ENCODE measurements around the gene PRKN. TPM values are rescaled to one million over a fixed set of nuclear protein-coding genes. Genes with fewer than 3 reads are reported as not detected.

Gene PRKN
- total RNA-seq, 1 donor from 2014 or later = 2.6 TPM

DNA sequence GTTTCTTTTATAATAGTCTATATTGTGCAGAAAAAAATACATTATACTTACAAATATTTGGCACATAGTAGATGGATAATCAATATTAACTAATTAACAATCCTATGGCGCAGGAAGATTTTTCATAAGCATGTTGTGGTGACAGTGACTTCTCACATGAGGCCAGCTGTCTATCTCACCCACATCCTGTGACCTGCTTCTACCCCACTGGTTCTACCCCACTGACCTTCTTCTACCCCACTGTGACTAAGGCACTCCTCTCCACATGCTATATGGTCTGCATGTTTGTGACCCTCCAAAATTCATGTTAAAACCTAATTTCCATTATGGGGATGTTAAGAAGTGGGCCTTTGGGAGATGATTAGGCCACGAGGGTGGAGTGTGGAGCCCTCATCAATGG is 1058.9 kb downstream of the PRKN start:
- no peak for DNase-seq (ENCODE audit: low spot score in 2 of 2)
- intact Hi-C loops (cut with DNase I) = no loop called here

DNA sequence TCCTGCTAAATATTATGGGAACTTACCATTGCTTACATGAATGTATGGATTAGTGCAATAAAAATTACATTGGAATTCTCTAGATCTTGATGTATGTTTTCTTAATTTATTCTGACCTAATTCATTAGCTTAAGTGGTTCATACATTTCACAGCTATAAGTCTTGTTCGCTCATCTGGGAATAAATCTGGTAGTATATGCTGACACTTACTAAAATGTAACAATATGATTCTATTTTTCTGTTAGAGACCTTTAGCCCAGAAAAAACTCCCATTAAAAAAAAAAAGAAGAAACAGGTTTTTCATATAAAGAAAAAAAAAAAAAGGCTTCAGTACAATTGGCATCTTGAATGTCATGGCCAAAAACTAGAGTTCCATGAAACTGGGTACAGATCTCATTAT is 1059.6 kb downstream of the PRKN start:
- no peaks in the 10 kb centered on the region for H3K4me1 ChIP-seq
- no peak for DNase-seq (ENCODE audit: low spot score in 2 of 2)
- H3K9me3 ChIP-seq = no peaks in the 10 kb centered on the region
- no peaks in the 10 kb centered on the region for H3K27me3 ChIP-seq
- TF ChIP-seq, protein P1, sequence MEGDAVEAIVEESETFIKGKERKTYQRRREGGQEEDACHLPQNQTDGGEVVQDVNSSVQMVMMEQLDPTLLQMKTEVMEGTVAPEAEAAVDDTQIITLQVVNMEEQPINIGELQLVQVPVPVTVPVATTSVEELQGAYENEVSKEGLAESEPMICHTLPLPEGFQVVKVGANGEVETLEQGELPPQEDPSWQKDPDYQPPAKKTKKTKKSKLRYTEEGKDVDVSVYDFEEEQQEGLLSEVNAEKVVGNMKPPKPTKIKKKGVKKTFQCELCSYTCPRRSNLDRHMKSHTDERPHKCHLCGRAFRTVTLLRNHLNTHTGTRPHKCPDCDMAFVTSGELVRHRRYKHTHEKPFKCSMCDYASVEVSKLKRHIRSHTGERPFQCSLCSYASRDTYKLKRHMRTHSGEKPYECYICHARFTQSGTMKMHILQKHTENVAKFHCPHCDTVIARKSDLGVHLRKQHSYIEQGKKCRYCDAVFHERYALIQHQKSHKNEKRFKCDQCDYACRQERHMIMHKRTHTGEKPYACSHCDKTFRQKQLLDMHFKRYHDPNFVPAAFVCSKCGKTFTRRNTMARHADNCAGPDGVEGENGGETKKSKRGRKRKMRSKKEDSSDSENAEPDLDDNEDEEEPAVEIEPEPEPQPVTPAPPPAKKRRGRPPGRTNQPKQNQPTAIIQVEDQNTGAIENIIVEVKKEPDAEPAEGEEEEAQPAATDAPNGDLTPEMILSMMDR (IDR thresholded peaks at IDR 0.05) = no peak
- intact Hi-C loops (cut with DNase I) = no loop called here
- H3K27ac ChIP-seq = no peak overlapping the region
- no peaks in the 10 kb centered on the region for H3K36me3 ChIP-seq
- no peak overlapping the region for H3K4me3 ChIP-seq

More for the DNA sequence above, 1058.9 kb downstream of the PRKN start:
- Histone ChIP-seq H3K36me3 (no peaks in the 10 kb centered on the region), H3K27ac (no peak overlapping the region), H3K9me3 (no peaks in the 10 kb centered on the region), H3K4me3 (no peak overlapping the region), H3K4me1 (no peaks in the 10 kb centered on the region), H3K27me3 (no peaks in the 10 kb centered on the region)
- TF ChIP-seq, protein P1 (IDR thresholded peaks at IDR 0.05) = no peak

DNA sequence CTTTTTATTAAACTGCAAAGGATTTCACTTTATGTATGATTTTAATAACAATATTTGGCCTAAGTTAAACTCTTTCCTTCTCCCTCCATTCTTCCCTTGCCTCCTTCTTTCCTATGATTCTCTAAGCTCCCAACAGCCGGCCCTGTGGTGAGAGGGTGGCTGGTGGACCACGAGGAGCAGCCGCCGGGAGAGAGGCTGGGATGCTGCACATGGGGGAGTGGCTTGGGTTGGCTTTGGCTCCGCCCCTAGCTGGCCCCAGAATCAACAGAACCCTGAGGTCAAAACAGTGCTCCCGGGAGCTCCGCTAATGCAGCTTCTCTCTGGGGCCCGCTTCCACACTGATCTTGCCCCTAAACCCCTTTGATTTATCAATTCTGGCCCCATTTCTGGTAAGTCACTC is 1063.9 kb downstream of the PRKN start:
- no peak overlapping the region for H3K27ac ChIP-seq
- TF ChIP-seq, protein P1 (IDR thresholded peaks at IDR 0.05) = no peak
- intact Hi-C loops (cut with DNase I) = no loop called here
- no peaks in the 10 kb centered on the region for H3K36me3 ChIP-seq
- DNase-seq (ENCODE audit: low spot score in 2 of 2) = no peak
- H3K4me3 ChIP-seq = no peak overlapping the region
- H3K9me3 ChIP-seq = no peaks in the 10 kb centered on the region
- H3K27me3 ChIP-seq = no peaks in the 10 kb centered on the region
- H3K4me1 ChIP-seq = no peaks in the 10 kb centered on the region

DNA sequence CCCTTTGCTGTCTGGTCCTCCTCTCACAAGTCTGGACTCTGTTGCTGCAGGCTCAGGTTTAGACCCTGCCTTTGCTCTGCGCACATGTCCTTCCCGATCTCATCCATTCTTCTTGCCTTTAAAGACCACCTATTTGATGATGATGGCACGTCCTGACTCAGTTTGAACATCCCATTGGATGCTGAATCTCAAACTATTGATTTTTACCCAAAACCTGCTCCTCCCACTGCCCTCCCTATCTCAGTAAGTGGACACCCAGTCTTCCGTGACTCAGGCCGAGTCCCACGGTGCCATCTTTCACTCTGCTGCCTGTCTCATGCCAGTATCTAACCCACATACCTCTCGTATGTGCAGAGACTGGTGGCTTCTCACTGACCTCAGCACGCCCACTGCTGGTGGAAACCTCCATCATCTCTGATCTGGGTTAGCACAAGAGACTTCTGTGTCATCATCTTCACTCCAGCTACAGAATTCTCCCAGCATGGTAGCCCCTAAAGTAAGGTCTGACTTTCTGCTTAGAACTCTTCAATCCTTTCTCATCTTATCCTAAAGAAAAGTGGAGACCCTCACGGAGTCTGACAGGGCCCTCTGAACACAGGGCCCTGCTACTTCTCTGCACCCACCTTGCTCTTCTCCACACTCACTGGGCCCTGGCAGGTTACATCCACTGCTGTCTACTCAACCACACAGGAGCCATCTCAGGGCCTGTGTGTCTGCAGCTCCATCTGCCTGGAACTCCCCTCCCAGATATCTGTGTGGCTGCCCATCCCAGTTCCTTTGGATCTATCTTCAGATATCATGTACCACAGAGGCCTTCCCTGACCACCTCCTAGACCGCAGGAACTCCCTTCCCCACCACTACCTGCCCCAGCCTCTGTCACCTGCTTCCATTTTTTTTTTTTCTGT is 1066.6 kb downstream of the PRKN start:
- no peak overlapping the region for H3K4me3 ChIP-seq
- intact Hi-C loops (cut with DNase I) = no loop called here
- no peaks in the 10 kb centered on the region for H3K36me3 ChIP-seq
- H3K27me3 ChIP-seq = no peaks in the 10 kb centered on the region
- no peak for DNase-seq (ENCODE audit: low spot score in 2 of 2)
- TF ChIP-seq, protein P1 (IDR thresholded peaks at IDR 0.05) = no peak
- no peaks in the 10 kb centered on the region for H3K9me3 ChIP-seq
- H3K4me1 ChIP-seq = no peaks in the 10 kb centered on the region
- H3K27ac ChIP-seq = no peak overlapping the region

DNA sequence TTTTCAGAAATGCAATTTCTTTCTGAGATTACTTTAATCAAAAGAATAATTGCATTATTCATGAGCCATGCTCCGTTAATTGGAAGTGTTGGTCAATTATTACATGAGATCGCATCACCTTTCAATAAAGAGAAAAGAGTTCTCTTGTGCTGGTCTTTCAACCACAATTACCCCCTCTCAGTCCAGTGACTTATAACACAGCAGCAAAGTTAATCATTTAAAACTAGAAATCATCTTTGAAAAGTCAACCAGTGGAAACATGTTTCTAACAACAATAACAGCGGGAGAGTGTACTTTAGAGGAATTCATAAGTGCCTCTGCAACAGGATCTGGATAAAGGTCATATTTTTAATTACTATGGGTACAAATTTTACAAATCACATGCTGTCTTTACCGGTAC is 1069.4 kb downstream of the PRKN start:
- Histone ChIP-seq H3K36me3 (no peaks in the 10 kb centered on the region), H3K9me3 (no peaks in the 10 kb centered on the region), H3K27me3 (no peaks in the 10 kb centered on the region), H3K4me1 (no peaks in the 10 kb centered on the region), H3K4me3 (no peak overlapping the region), H3K27ac (no peak overlapping the region)
- TF ChIP-seq, protein P1 (IDR thresholded peaks at IDR 0.05) = no peak
- DNase-seq (ENCODE audit: low spot score in 2 of 2) = no peak
- intact Hi-C loops (cut with DNase I) = no loop called here
